ENCODE results near the gene LRBA. TPM values are rescaled to one million over a fixed set of nuclear protein-coding genes. Genes with fewer than 3 reads are reported as not detected.

LRBA gene
- total and polyA plus RNA-seq, 4 donors: 8.2 to 69.8 (median 32.8) TPM

DNA sequence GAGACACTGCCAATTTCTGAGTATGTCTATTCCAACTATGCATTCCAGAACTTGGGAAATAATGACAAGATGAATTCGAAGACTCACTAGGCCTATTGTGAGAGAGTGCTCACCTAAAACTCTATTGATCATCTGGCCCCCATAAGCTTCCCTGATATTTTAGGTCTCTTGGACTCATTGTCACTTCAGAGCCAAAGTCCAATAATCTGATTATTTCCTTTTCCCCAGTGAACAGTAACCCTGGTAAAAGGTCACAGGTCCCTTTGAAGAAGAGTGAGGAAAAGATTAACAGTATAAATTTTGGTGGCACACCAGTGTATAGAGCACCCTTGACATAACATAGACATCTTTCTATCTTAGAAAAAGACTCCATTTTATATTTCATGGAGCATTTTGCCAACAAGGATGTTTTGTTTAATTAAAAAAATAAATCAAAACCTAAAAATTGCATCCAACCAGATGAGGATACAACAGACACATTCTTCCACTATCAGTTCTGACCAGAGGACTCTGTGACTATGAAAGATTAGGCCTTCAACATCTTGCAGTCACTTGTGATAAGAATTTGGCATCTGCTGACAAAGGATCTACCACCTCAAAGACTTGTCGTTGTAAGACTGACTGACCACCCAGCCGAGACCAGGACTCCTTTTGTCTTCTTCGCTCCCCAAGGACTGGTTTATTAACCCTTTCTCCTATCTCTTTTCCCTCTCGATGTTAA is 241.2 kb downstream of the LRBA start:
- Histone ChIP-seq H3K27me3 (ENCODE audit: control insufficient read depth in 4 of 4, insufficient read depth in 4 of 4, low read length in 3 of 4) (no peaks in the 10 kb centered on the region), H3K9ac (ENCODE audit: low read depth in 1 of 2, low read length in 2 of 2) (no peak overlapping the region), H3K27ac (ENCODE audit: low read depth in 1 of 2, low read length in 2 of 2) (no peak overlapping the region), H3K9me3 (ENCODE audit: control insufficient read depth in 4 of 4, low read length in 3 of 4) (no peaks in the 10 kb centered on the region), H3K4me3 (ENCODE audit: low read depth in 1 of 3, low read length in 3 of 3) (no peak overlapping the region), H3K4me1 (ENCODE audit: control insufficient read depth in 4 of 4, insufficient read depth in 4 of 4, low read length in 3 of 4) (peaks cover 0 to 8% (median 3%) of the 10 kb centered on the region in 4 donors), H3K36me3 (ENCODE audit: control insufficient read depth in 4 of 4, insufficient read depth in 3 of 4, low read depth in 1 of 4, low read length in 3 of 4) (no peaks in the 10 kb centered on the region)
- TF ChIP-seq RAD21 (IDR thresholded peaks at IDR 0.05) (no peak), HNF4A (conservative IDR thresholded peaks at IDR 0.05) (peak; percentile 51 to 59)
- 89% methylated on average over 5 of the region's 5 CpGs for WGBS
- DNase-seq (ENCODE audit: low spot score): no peak

DNA sequence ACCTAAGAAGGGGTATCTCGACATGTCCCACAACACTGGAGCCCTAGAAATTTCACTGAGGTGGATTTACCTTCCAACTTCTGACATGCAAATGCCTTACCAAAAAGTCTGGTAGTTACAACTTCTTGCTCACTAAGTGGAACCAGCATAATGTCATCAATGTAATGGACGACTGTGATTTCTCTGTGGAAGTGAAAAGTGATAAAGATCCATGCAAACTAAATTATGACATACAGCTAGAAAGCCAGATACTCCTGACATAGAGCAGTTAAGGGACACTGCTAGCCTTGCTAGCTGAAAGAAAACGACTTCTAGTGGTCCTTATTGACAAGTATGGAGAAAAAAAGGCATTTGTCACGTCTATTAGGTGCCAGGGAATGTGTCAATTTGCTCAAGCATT is 242.1 kb downstream of the LRBA start:
- WGBS: 95% methylated on average over 4 of the region's 4 CpGs
- Histone ChIP-seq H3K4me3 (ENCODE audit: low read depth in 1 of 3, low read length in 3 of 3) (no peak overlapping the region), H3K27ac (ENCODE audit: low read depth in 1 of 2, low read length in 2 of 2) (no peak overlapping the region), H3K36me3 (ENCODE audit: control insufficient read depth in 4 of 4, insufficient read depth in 3 of 4, low read depth in 1 of 4, low read length in 3 of 4) (no peaks in the 10 kb centered on the region), H3K9me3 (ENCODE audit: control insufficient read depth in 4 of 4, low read length in 3 of 4) (no peaks in the 10 kb centered on the region), H3K9ac (ENCODE audit: low read depth in 1 of 2, low read length in 2 of 2) (no peak overlapping the region), H3K27me3 (ENCODE audit: control insufficient read depth in 4 of 4, insufficient read depth in 4 of 4, low read length in 3 of 4) (no peaks in the 10 kb centered on the region), H3K4me1 (ENCODE audit: control insufficient read depth in 4 of 4, insufficient read depth in 4 of 4, low read length in 3 of 4) (peaks cover 0 to 8% (median 4%) of the 10 kb centered on the region in 4 donors)
- no peak for DNase-seq (ENCODE audit: low spot score)
- TF ChIP-seq FOXA1 (IDR thresholded peaks at IDR 0.05) (no peak), YY1 (IDR thresholded peaks at IDR 0.05) (no peak), RXRA (IDR thresholded peaks at IDR 0.05) (no peak), EGR1 (IDR thresholded peaks at IDR 0.05; ENCODE audit: low read depth in 2 of 2) (no peak), SP1 (IDR thresholded peaks at IDR 0.05) (no peak), TAF1 (conservative IDR thresholded peaks at IDR 0.05) (no peak), FOXA2 (IDR thresholded peaks at IDR 0.05) (no peak), NR2F2 (IDR thresholded peaks at IDR 0.05) (no peak)
- TF ChIP-seq, protein P1, sequence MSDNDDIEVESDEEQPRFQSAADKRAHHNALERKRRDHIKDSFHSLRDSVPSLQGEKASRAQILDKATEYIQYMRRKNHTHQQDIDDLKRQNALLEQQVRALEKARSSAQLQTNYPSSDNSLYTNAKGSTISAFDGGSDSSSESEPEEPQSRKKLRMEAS (IDR thresholded peaks at IDR 0.05): no peak
- TF ChIP-seq, protein P2, sequence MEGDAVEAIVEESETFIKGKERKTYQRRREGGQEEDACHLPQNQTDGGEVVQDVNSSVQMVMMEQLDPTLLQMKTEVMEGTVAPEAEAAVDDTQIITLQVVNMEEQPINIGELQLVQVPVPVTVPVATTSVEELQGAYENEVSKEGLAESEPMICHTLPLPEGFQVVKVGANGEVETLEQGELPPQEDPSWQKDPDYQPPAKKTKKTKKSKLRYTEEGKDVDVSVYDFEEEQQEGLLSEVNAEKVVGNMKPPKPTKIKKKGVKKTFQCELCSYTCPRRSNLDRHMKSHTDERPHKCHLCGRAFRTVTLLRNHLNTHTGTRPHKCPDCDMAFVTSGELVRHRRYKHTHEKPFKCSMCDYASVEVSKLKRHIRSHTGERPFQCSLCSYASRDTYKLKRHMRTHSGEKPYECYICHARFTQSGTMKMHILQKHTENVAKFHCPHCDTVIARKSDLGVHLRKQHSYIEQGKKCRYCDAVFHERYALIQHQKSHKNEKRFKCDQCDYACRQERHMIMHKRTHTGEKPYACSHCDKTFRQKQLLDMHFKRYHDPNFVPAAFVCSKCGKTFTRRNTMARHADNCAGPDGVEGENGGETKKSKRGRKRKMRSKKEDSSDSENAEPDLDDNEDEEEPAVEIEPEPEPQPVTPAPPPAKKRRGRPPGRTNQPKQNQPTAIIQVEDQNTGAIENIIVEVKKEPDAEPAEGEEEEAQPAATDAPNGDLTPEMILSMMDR (IDR thresholded peaks at IDR 0.05; ENCODE audit: low read depth, low read length, missing input control): no peak
- TF ChIP-seq, protein P3, sequence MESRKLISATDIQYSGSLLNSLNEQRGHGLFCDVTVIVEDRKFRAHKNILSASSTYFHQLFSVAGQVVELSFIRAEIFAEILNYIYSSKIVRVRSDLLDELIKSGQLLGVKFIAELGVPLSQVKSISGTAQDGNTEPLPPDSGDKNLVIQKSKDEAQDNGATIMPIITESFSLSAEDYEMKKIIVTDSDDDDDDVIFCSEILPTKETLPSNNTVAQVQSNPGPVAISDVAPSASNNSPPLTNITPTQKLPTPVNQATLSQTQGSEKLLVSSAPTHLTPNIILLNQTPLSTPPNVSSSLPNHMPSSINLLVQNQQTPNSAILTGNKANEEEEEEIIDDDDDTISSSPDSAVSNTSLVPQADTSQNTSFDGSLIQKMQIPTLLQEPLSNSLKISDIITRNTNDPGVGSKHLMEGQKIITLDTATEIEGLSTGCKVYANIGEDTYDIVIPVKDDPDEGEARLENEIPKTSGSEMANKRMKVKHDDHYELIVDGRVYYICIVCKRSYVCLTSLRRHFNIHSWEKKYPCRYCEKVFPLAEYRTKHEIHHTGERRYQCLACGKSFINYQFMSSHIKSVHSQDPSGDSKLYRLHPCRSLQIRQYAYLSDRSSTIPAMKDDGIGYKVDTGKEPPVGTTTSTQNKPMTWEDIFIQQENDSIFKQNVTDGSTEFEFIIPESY (IDR thresholded peaks at IDR 0.05): no peak
- TF ChIP-seq, protein P4, sequence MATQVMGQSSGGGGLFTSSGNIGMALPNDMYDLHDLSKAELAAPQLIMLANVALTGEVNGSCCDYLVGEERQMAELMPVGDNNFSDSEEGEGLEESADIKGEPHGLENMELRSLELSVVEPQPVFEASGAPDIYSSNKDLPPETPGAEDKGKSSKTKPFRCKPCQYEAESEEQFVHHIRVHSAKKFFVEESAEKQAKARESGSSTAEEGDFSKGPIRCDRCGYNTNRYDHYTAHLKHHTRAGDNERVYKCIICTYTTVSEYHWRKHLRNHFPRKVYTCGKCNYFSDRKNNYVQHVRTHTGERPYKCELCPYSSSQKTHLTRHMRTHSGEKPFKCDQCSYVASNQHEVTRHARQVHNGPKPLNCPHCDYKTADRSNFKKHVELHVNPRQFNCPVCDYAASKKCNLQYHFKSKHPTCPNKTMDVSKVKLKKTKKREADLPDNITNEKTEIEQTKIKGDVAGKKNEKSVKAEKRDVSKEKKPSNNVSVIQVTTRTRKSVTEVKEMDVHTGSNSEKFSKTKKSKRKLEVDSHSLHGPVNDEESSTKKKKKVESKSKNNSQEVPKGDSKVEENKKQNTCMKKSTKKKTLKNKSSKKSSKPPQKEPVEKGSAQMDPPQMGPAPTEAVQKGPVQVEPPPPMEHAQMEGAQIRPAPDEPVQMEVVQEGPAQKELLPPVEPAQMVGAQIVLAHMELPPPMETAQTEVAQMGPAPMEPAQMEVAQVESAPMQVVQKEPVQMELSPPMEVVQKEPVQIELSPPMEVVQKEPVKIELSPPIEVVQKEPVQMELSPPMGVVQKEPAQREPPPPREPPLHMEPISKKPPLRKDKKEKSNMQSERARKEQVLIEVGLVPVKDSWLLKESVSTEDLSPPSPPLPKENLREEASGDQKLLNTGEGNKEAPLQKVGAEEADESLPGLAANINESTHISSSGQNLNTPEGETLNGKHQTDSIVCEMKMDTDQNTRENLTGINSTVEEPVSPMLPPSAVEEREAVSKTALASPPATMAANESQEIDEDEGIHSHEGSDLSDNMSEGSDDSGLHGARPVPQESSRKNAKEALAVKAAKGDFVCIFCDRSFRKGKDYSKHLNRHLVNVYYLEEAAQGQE (IDR thresholded peaks at IDR 0.05): no peak

All from liver (tissue), 9 donors.